ENCODE data around the gene RNFT1. TPM values are rescaled to one million over a fixed set of nuclear protein-coding genes. Genes with fewer than 3 reads are reported as not detected.
"Not testable (repeated sequence)": the region's sequence is repeated elsewhere in the genome, so short reads cannot be mapped to it uniquely, and the experiment has no call there.

RNFT1 gene
- total RNA-seq, 1 experiment from 2014 or later, result 6.8 TPM

- H3K36me3 Mint-ChIP-seq (ENCODE audit: insufficient read depth in 1 of 3, low read depth in 3 of 3); H2AFZ ChIP-seq (ENCODE audit: low read length); H3K4me1 ChIP-seq (ENCODE audit: insufficient read depth, low read length); H2BK120ac ChIP-seq (ENCODE audit: low read depth, low read length, poor library complexity, severe bottlenecking); H3K9me3 Mint-ChIP-seq; H3K23ac ChIP-seq (ENCODE audit: insufficient read length, low read depth, low read length); H3K27me3 Mint-ChIP-seq (ENCODE audit: low read depth); H4K20me1 ChIP-seq (ENCODE audit: control insufficient read depth, insufficient read depth, insufficient read length); H3K79me2 ChIP-seq (ENCODE audit: insufficient read depth, low read length); H3K9ac ChIP-seq (ENCODE audit: extremely low read depth, insufficient read length, low read length); H4K8ac ChIP-seq (replicated peaks; ENCODE audit: insufficient read length, low read depth, low read length); H3K27ac ChIP-seq (ENCODE audit: insufficient read length, low read depth, low read length); H3K27ac Mint-ChIP-seq; H3K4me2 ChIP-seq (ENCODE audit: insufficient read depth, insufficient read length, low read length); H2BK12ac ChIP-seq (ENCODE audit: insufficient read length, low read depth, low read length); H2BK5ac ChIP-seq (ENCODE audit: insufficient read length, low read length); H4K91ac ChIP-seq (ENCODE audit: insufficient read length, low read depth, low read length); H3K56ac ChIP-seq (ENCODE audit: insufficient read length, low read depth, low read length); H4K5ac ChIP-seq (ENCODE audit: insufficient read length, low read depth, low read length); H2BK15ac ChIP-seq (ENCODE audit: low read depth, low read length); H3K27me3 ChIP-seq (ENCODE audit: insufficient read depth, low read length); DNase-seq; H3K23me2 ChIP-seq (ENCODE audit: insufficient read length, low read depth, low read length, poor library complexity, severe bottlenecking); H2AK5ac ChIP-seq (ENCODE audit: insufficient read length, low read length); H3K4ac ChIP-seq (ENCODE audit: low read depth, low read length); H3K4me3 Mint-ChIP-seq; H3K18ac ChIP-seq (ENCODE audit: insufficient read length, low read depth, low read length); H3T11ph ChIP-seq (ENCODE audit: low read length); H2BK20ac ChIP-seq (ENCODE audit: low read depth, low read length, poor library complexity, severe bottlenecking); H3K9me3 ChIP-seq (ENCODE audit: control insufficient read depth, low read depth, low read length); H3K14ac ChIP-seq (ENCODE audit: insufficient read depth, low read length); H3K79me1 ChIP-seq (ENCODE audit: insufficient read depth, low read depth, low read length, poor library complexity, severe bottlenecking): not testable (repeated sequence)
- H3K4me1 Mint-ChIP-seq, result peaks cover 6 to 15% of the 10 kb centered on the region in 2 experiments
- WGBS (ENCODE audit: extremely low coverage, insufficient read length, low lambda C conversion rate), result no CpG with 5 or more reads among the region's 3 CpGs
These were observed 37.9 kb upstream of the RNFT1 start for GRCh38 chr17:60002405-60002804.

- H2AK5ac ChIP-seq (ENCODE audit: insufficient read length, low read length); H3K27me3 ChIP-seq (ENCODE audit: insufficient read depth, low read length); H3K23ac ChIP-seq (ENCODE audit: insufficient read length, low read depth, low read length); H3K27ac Mint-ChIP-seq; H3K9me3 ChIP-seq (ENCODE audit: control insufficient read depth, low read depth, low read length); H3K18ac ChIP-seq (ENCODE audit: insufficient read length, low read depth, low read length); H2AFZ ChIP-seq (ENCODE audit: low read length); H3K4me3 Mint-ChIP-seq; H3K4me1 Mint-ChIP-seq; H3K23me2 ChIP-seq (ENCODE audit: insufficient read length, low read depth, low read length, poor library complexity, severe bottlenecking); H4K8ac ChIP-seq (replicated peaks; ENCODE audit: insufficient read length, low read depth, low read length); H2BK5ac ChIP-seq (ENCODE audit: insufficient read length, low read length); H3K79me2 ChIP-seq (ENCODE audit: insufficient read depth, low read length); H2BK15ac ChIP-seq (ENCODE audit: low read depth, low read length); H2BK12ac ChIP-seq (ENCODE audit: insufficient read length, low read depth, low read length); H4K20me1 ChIP-seq (ENCODE audit: control insufficient read depth, insufficient read depth, insufficient read length); H3K27ac ChIP-seq (ENCODE audit: insufficient read length, low read depth, low read length); H4K5ac ChIP-seq (ENCODE audit: insufficient read length, low read depth, low read length); H3K9me3 Mint-ChIP-seq; H4K91ac ChIP-seq (ENCODE audit: insufficient read length, low read depth, low read length); H3K56ac ChIP-seq (ENCODE audit: insufficient read length, low read depth, low read length); H3T11ph ChIP-seq (ENCODE audit: low read length); H3K4ac ChIP-seq (ENCODE audit: low read depth, low read length); H3K27me3 Mint-ChIP-seq (ENCODE audit: low read depth); DNase-seq; H2BK120ac ChIP-seq (ENCODE audit: low read depth, low read length, poor library complexity, severe bottlenecking); H2BK20ac ChIP-seq (ENCODE audit: low read depth, low read length, poor library complexity, severe bottlenecking); H3K4me1 ChIP-seq (ENCODE audit: insufficient read depth, low read length); H3K4me2 ChIP-seq (ENCODE audit: insufficient read depth, insufficient read length, low read length); H3K36me3 Mint-ChIP-seq (ENCODE audit: insufficient read depth in 1 of 3, low read depth in 3 of 3); H3K14ac ChIP-seq (ENCODE audit: insufficient read depth, low read length); H3K9ac ChIP-seq (ENCODE audit: extremely low read depth, insufficient read length, low read length); H3K79me1 ChIP-seq (ENCODE audit: insufficient read depth, low read depth, low read length, poor library complexity, severe bottlenecking): not testable (repeated sequence)
- WGBS (ENCODE audit: extremely low coverage, insufficient read length, low lambda C conversion rate), result no CpG with 5 or more reads among the region's 3 CpGs
These were observed 32.1 kb upstream of the RNFT1 start for GRCh38 chr17:59996608-59997007.

Data from H9 (cell line).